Stimulated activated CD4-positive, alpha-beta T cell treated with anti-CD3 and anti-CD28 coated beads, Interleukin-15, amount 100 ng/mL, for 24 hours (primary cell): ENCODE data around the gene MC3R.
"Not testable (repeated sequence)": the region's sequence is repeated elsewhere in the genome, so short reads cannot be mapped to it uniquely, and the experiment has no call there.

Experiments used
- DNase-seq: peaks from one replicate; pipeline ENCODE4 v3.0.0-alpha.2; 2020

Gene MC3R

GRCh38 chr20:56247954-56248782 lies at the start of gene MC3R:
MC3R (plus strand) TSS chr20:56248732; CDS start chr20:56248844, 112 bp downstream.
- DNase-seq, result peak; percentile 57

GRCh38 chr20:56200456-56200855 lies 48.1 kb upstream of the MC3R start:
- no peak for DNase-seq

DNA sequence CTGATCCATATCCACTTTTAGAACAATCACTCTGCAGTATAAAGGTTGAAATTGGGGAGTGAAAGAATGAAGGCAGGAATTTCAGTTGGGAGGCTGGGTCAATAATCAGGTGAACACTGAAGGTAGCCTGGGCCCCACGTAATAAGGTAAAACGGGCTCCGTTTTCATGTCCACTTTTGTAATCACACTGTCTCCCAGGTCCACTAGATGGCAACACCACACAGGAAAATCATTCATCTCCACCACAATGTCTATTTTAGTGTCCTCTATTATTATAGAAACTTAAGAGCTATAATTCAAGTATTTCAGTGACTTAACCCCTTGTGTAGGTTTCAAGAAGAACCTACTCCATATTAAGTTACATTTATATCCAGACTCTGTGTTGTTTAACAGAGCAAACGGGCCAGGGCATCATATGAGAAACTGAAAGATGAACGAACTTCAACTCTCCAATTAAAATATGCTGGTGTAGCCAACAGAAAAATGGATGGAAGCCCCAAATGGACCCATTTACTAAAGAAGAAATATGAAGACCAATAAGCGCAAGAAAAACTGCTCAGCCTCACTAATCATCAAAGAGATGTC lies 45.9 kb upstream of the MC3R start:
- DNase-seq, result no peak

- DNase-seq, result no peak
Observed at GRCh38 chr20:56204206-56204605, 44.3 kb upstream of the MC3R start.

DNA sequence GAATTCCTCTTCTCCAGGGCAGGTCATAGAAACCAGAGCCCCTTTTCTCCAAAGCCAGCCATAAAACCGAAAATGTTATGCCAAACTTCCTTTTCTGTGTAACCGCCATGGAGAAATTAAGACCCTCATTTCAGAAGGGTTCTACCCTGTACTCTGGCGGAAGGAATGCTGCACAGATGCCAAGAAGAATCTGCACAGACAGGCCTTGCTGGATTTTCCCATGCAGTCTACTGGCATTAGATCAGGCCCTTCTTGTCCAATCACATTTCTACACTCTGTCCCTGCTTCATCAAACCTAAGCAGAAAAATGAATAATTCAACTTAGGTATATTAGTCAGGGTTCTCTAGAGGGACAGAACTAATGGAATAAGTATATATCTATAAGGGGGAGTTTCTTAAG lies 43.2 kb upstream of the MC3R start:
- no peak for DNase-seq

- DNase-seq, result no peak
Observed at GRCh38 chr20:56207656-56208055, 40.9 kb upstream of the MC3R start.

DNA sequence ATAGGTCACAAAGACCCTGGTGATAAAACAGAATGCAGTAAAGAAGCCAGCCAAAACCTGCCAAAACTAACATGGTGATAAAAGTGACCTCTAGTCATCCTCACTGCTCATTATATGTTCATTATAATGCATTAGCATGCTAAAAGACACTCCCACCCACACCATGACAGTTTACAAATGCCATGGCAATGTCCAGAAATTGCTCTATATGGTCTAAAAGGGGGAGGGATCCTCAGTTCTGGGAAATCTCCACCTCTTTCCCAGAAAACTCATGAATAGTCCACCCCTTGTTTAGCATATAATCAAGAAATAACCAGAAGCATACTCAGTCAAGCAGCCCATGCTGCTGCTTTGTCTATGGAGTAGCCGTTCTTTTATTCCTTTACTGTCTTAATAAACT lies 40.4 kb upstream of the MC3R start:
- DNase-seq, result no peak

DNA sequence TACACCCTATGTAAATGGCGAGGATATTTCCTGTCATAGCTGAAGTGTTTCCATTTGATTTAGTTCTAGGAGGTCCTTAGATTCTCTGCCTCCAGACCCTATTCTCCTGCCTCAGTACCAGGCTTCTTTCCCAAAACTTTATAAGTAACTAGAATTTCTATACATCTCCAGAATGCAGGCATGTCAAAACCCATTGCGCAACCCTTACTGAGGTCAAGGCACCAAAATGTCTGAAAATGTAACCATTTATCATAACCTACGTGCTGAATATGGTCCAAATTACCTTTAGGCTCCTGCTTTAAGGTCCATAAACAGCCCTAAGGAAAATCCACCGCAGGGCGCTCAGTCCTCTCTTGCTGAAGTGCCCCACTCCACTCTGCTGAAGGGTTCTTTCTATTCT lies 37.5 kb upstream of the MC3R start:
- no peak for DNase-seq

- DNase-seq, result no peak
Observed at GRCh38 chr20:56212091-56212490, 36.4 kb upstream of the MC3R start.

DNA sequence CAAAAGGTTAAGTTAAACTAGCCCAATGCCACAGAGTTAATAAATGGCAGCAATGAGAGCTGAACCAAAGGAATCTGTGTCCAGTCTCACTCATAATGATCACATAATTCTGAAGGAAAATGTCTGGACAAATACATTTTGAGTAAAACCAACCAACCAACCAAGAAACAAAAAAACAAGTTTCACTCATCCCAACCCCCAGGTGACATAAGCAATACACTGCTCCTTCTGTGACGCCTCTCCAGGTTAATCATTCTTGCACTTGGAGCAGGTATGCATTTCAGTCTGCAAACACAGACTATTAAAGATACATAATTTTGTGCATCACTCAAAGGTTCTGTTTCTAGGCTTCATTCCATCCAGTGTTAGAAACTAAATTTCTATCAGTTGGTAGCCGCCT lies 35.2 kb upstream of the MC3R start:
- DNase-seq, result no peak

GRCh38 chr20:56215115-56215514 lies 33.4 kb upstream of the MC3R start:
- no peak for DNase-seq

- no peak for DNase-seq
Observed at GRCh38 chr20:56217829-56218228, 30.7 kb upstream of the MC3R start.

GRCh38 chr20:56221186-56221585 lies 27.3 kb upstream of the MC3R start:
- DNase-seq, result not testable (repeated sequence)

GRCh38 chr20:56222201-56222600 lies 26.3 kb upstream of the MC3R start:
- DNase-seq, result no peak

GRCh38 chr20:56222945-56223344 lies 25.6 kb upstream of the MC3R start:
- no peak for DNase-seq

DNA sequence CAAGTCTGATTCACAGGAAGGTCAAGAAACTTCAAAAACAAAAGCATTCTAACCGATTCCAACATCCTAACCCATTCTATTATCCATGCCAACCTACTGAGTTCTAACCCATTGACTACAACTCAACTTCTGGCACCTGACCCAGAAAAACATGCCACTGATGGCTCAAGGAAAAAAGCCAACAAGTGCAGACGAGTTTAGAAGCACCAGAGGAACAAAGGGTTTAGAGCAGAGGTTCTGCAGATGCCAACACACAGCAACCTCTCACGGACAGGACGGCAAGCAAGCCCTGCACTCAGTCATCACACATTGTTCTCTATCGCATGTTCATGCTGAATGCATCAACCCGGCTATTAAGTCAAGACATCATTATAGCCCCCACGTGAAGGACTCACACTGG lies 25.2 kb upstream of the MC3R start:
- DNase-seq, result no peak

GRCh38 chr20:56228021-56228420 lies 20.5 kb upstream of the MC3R start:
- no peak for DNase-seq

GRCh38 chr20:56229812-56230211 lies 18.7 kb upstream of the MC3R start:
- DNase-seq, result no peak

DNA sequence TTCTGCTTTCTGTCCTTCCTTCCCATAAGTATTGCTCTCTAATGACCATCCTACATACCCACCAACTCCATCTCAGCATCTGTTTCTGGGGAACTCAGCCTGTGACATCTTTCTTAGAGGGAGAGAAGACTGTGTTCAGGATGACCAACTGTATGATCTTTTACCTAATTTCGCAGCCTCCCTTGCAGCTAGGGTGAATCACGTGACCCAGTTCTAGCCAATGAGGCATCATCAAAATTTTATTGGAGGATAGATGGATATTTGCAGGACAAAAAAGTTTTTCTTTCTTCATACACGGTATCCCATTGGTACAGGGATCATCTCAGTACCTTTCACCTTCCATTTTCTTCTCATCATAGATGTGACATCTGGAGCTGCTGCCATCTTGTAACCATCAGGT lies 14.4 kb upstream of the MC3R start:
- DNase-seq, result no peak

DNA sequence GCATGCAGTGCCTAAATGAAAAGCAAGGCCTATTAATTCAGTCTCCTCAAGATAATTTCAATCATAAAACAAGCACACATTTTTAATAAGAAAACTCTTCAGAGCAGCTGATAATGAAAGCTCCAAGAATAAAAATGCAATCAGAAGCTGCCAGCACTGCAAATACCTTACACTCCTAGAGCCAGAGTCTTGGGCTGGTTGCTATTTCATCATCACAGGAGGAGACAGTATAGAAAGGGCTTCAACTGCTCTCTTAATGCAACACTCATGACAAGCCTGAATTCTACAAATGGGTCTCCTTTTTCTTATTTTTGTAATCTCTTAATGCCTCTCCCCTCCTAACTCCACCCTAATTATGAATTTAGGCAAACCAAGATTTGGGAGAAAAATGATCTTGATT lies 11.2 kb upstream of the MC3R start:
- no peak for DNase-seq

DNA sequence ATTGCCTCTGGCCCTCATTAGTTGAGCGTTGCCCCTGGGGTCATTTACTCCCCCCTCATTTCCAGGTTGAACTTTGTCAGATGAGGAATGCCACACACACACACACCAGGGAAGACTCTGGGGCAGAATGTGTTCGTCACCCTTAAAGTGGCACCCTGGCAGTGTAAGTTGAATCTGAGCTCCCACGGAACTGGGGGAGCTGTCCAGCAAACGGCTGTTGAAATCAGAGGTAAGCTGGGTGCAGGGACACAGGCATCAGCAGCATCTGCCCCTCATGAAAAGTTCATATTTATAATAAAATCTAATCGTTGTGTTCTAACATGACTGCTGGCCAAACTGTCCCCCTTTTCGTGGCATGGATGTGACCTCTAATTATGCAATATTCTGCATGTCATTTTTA lies 4.3 kb upstream of the MC3R start:
- no peak for DNase-seq

GRCh38 chr20:56245761-56246160 lies 2.8 kb upstream of the MC3R start:
- DNase-seq, result no peak

DNA sequence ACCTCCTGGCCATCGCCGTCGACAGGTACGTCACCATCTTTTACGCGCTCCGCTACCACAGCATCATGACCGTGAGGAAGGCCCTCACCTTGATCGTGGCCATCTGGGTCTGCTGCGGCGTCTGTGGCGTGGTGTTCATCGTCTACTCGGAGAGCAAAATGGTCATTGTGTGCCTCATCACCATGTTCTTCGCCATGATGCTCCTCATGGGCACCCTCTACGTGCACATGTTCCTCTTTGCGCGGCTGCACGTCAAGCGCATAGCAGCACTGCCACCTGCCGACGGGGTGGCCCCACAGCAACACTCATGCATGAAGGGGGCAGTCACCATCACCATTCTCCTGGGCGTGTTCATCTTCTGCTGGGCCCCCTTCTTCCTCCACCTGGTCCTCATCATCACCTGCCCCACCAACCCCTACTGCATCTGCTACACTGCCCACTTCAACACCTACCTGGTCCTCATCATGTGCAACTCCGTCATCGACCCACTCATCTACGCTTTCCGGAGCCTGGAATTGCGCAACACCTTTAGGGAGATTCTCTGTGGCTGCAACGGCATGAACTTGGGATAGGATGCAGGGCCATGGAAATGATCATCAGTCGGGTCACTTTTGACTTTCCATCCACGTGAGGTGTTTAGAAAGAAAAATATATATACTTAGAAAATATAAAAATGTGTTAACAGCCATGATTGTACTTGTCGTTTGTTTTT lies 868 bp downstream of the MC3R start:
- peak; percentile 60 for DNase-seq

- no peak for DNase-seq
Observed at GRCh38 chr20:56249956-56250355, 1.4 kb downstream of the MC3R start.
